ENCODE measurements around the gene ZMIZ1. TPM values are rescaled to one million over a fixed set of nuclear protein-coding genes. Genes with fewer than 3 reads are reported as not detected.

Gene ZMIZ1
- polyA plus RNA-seq, 1 experiment = 7.6 TPM

DNA sequence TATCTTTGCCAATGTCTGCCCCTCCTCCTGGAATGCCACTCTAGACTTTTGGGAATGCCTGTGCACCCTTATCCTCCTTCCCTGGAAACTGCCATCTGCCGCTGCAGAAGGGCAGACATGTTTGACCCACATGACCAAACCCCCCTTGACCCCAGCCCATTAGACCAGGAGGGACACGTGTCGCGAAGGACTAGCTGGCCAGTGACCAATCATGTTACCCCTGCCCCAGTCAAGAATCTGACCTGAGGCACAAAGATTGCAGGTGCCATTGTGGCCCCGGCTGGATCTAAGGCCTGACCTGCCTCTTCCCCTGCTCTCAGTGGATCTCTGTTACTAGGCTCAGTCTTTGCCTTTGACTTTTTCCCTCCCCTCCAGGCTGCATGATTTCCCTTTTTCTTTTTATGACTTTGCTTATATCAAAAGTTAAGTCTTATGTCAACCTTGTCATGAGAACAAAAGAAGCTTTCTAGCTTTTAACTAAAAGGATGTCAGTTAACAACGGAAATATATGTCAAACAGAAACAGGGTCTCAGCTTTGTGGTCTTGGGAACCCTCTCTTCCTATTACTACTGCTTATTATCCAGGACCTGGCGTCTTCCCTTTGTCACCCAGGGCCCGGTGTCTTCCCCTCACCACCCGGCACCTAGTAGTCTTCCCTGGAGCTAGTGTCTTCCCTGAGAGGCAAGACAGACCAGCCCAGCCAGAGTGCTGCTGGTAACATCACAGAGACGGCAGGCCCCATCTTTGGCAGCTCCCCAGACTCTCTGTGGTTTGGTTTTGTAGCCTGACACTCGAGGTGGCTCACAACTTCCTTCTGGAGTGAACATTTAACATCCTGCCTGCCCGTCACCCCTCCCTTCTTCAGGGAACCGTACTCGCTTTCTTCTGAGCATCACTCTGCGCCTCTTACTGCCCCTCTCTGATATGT is 254.1 kb downstream of the ZMIZ1 start:
- CTCF ChIA-PET = interaction anchor here (1.6 kb wide), 1 partner anchor 23 kb away, joined by 4 read pairs; no protein-coding TSS in a partner anchor
- POLR2A ChIA-PET = interaction anchor here (1.8 kb wide), 1 partner anchor 11 kb away, joined by 5 read pairs; no protein-coding TSS in a partner anchor
- TF ChIP-seq, protein P1, sequence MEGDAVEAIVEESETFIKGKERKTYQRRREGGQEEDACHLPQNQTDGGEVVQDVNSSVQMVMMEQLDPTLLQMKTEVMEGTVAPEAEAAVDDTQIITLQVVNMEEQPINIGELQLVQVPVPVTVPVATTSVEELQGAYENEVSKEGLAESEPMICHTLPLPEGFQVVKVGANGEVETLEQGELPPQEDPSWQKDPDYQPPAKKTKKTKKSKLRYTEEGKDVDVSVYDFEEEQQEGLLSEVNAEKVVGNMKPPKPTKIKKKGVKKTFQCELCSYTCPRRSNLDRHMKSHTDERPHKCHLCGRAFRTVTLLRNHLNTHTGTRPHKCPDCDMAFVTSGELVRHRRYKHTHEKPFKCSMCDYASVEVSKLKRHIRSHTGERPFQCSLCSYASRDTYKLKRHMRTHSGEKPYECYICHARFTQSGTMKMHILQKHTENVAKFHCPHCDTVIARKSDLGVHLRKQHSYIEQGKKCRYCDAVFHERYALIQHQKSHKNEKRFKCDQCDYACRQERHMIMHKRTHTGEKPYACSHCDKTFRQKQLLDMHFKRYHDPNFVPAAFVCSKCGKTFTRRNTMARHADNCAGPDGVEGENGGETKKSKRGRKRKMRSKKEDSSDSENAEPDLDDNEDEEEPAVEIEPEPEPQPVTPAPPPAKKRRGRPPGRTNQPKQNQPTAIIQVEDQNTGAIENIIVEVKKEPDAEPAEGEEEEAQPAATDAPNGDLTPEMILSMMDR (IDR thresholded peaks at IDR 0.05; ENCODE audit: low read depth, low read length) = no peak
- Histone ChIP-seq H3K4me3 (ENCODE audit: low read depth, low read length) (no peak overlapping the region), H3K9me3 (ENCODE audit: control insufficient read depth, insufficient read depth, low read length) (peaks cover 9% of the 10 kb centered on the region), H3K27ac (ENCODE audit: low read depth, low read length) (peak overlapping the region; percentile 34), H3K27me3 (ENCODE audit: control insufficient read depth, insufficient read depth, low read length) (no peaks in the 10 kb centered on the region)
- no peak for DNase-seq (ENCODE audit: low read depth, low spot score)

DNA sequence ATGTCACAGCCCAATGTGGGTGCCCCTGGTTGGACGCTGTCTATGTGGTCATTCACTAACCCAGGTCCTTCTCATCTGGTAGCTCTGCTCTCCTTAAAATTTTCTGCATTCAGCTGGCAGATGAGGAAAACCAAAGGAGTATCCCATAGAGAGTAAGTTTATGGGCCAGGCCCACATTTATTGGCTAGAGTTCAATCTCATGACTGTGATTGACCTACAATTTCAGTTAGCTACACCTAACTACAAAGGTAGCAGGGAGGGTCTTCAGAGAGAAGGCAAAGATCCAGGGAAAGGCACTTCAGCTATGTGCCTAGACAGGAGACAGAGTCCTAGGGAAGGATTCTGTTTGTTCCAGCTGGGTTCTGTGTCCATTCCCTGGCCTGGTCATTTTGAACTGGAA is 254.8 kb downstream of the ZMIZ1 start:
- H3K27me3 ChIP-seq (ENCODE audit: control insufficient read depth, insufficient read depth, low read length) = no peaks in the 10 kb centered on the region
- CTCF ChIA-PET = interaction anchor here (1.6 kb wide), 1 partner anchor 23 kb away, joined by 4 read pairs; no protein-coding TSS in a partner anchor
- no peak overlapping the region for H3K4me3 ChIP-seq (ENCODE audit: low read depth, low read length)
- no peak for DNase-seq (ENCODE audit: low read depth, low spot score)
- POLR2A ChIA-PET = interaction anchor here (1.8 kb wide), 1 partner anchor 10 kb away, joined by 5 read pairs; no protein-coding TSS in a partner anchor
- H3K27ac ChIP-seq (ENCODE audit: low read depth, low read length) = no peak overlapping the region
- TF ChIP-seq, protein P1 (IDR thresholded peaks at IDR 0.05; ENCODE audit: low read depth, low read length) = no peak
- H3K9me3 ChIP-seq (ENCODE audit: control insufficient read depth, insufficient read depth, low read length) = peaks cover 9% of the 10 kb centered on the region

DNA sequence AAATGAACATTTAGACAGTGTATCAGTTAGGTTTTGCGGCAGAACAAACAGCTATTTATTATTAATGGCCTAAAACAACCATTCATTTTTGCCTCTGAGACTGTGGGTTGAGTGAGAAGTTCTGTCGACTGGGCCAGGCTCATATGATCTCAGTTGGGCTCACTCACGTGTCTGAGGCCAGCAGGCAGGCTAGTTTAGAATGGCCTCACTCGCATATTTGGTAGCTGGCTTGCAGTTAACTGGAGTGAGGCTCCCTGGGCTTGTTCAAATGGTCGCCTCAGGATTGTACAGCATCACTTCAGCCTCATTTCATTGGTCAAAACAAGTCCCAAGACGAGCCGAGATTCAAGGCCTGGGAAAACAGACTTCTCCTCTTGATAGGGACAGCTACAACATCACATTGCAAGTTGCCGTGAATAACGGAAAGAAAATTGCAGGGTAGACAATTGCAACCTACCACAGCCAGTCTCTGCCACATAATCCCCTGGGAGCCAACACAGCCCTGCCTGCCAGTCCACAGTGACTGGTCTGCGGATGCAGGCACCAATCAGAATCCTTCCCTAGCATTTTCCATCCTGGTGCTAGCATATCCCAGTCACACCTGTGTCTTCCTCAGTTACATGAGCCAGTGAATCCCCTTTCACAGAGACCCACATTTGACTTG is 255.4 kb downstream of the ZMIZ1 start:
- Histone ChIP-seq H3K9me3 (ENCODE audit: control insufficient read depth, insufficient read depth, low read length) (peaks cover 5% of the 10 kb centered on the region), H3K27ac (ENCODE audit: low read depth, low read length) (no peak overlapping the region), H3K4me3 (ENCODE audit: low read depth, low read length) (no peak overlapping the region), H3K27me3 (ENCODE audit: control insufficient read depth, insufficient read depth, low read length) (no peaks in the 10 kb centered on the region)
- DNase-seq (ENCODE audit: low read depth, low spot score) = no peak
- ChIA-PET POLR2A (interaction anchor here (1.8 kb wide), 1 partner anchor 10 kb away, joined by 5 read pairs; no protein-coding TSS in a partner anchor), CTCF (interaction anchor here (1.6 kb wide), 1 partner anchor 22 kb away, joined by 4 read pairs; no protein-coding TSS in a partner anchor)
- TF ChIP-seq, protein P1 (IDR thresholded peaks at IDR 0.05; ENCODE audit: low read depth, low read length) = no peak

DNA sequence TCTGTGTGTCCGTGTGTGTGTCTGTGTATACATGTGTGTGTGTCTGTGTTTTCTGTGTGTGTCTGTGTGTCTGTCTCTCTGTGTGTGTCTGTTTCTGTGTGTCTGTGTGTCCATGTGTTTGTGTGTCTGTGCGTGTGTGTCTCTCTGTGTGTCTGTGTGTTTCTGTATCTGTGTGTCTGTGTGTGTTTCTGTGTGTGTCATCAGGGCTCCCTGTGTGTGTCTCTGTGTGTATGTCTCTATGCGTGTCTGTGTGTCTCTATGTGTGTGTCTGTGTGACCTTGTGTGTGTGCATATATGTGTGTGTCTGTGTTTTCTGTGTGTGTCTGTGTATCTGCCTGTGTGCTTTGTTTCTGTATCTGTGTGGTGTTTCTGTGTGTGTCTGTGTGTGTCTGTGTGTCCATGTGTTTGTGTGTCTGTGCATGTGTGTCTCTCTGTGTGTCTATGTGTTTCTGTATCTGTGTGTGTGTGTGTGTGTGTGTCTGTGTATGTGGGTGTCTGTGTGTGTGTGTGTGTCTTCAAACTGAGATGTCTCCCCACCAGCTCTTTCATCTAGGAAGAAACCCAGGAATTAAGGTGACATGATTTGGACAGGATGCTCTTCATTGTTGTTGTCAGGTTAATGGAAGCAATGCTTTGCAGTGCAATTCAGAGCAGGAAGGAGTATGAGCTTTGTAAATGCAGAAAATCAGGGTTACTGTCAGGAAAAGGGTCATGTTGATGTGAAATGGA is 257.8 kb downstream of the ZMIZ1 start:
- DNase-seq (ENCODE audit: low read depth, low spot score) = no peak
- Histone ChIP-seq H3K4me3 (ENCODE audit: low read depth, low read length) (no peak overlapping the region), H3K27me3 (ENCODE audit: control insufficient read depth, insufficient read depth, low read length) (no peaks in the 10 kb centered on the region), H3K9me3 (ENCODE audit: control insufficient read depth, insufficient read depth, low read length) (no peaks in the 10 kb centered on the region; the same call in 1 of the 2 replicates), H3K27ac (ENCODE audit: low read depth, low read length) (no peak overlapping the region)
- CTCF ChIA-PET = no interaction called here
- POLR2A ChIA-PET = no interaction called here
- TF ChIP-seq, protein P1 (IDR thresholded peaks at IDR 0.05; ENCODE audit: low read depth, low read length) = no peak
